ENCODE data around the gene ASCL3.

DNA sequence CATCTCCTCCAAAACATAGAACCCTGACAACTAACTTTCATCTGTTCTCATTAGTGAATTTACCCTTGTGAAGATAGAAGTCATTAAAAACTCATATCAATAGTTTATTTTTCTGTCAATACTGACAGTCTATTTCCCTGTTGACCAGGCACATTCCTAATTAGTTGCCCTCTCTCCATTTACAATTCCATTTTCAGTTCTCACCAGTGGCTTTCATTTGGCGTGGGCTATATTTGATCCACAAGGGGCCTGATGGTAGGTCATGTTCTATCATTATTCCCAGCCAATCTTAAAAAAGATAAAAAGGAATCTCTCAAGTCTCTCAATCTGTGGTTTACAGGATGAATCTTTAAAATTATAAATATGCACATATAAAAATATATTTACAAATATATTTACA is 35.7 kb downstream of the ASCL3 start:
- TF ChIP-seq, protein P1, sequence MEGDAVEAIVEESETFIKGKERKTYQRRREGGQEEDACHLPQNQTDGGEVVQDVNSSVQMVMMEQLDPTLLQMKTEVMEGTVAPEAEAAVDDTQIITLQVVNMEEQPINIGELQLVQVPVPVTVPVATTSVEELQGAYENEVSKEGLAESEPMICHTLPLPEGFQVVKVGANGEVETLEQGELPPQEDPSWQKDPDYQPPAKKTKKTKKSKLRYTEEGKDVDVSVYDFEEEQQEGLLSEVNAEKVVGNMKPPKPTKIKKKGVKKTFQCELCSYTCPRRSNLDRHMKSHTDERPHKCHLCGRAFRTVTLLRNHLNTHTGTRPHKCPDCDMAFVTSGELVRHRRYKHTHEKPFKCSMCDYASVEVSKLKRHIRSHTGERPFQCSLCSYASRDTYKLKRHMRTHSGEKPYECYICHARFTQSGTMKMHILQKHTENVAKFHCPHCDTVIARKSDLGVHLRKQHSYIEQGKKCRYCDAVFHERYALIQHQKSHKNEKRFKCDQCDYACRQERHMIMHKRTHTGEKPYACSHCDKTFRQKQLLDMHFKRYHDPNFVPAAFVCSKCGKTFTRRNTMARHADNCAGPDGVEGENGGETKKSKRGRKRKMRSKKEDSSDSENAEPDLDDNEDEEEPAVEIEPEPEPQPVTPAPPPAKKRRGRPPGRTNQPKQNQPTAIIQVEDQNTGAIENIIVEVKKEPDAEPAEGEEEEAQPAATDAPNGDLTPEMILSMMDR (IDR thresholded peaks at IDR 0.05) = no peak
- TF ChIP-seq EZH2 (IDR thresholded peaks at IDR 0.05; ENCODE audit: borderline replicate concordance, insufficient read depth, low read depth, low read length, poor library complexity, severe bottlenecking) = no peak
